HepG2 (cell line): ENCODE results near the gene ZDHHC24. TPM values are rescaled to one million over a fixed set of nuclear protein-coding genes. Genes with fewer than 3 reads are reported as not detected.
A peak's percentile ranks its signal among the peaks of the same experiment; 100 is the strongest.

Source experiments
- ATAC-seq: fragments of 200-7000 bp; cut with Tn5 transposase; 3 replicates; pipeline ENCODE4 v1.9.1; 2020; ENCODE audit warnings: mild to moderate bottlenecking, moderate library complexity
- BruUV-seq: library from RNA; stranded (reverse); fragments of 400-500 nt; replicated peaks from 2 replicates; lab custom pipeline; 2021; lab: Mats Ljungman, UMichigan
- CTCF ChIA-PET: fragments of 300-600 bp; formaldehyde crosslinking; extraction: SDS; loops from one replicate; lab custom pipeline; 2021; ENCODE audit warnings: low total read pairs, inconsistent platforms, low intra/inter-chr PET ratio; lab: Yijun Ruan, JAX
- POLR2A ChIA-PET: fragments of 350-600 bp; sonication (Branson Sonifier 250); formaldehyde crosslinking; loops from one replicate; lab custom pipeline; 2020; ENCODE audit warnings: antibody characterized with exemption, inconsistent platforms; lab: Yijun Ruan, JAX
- DNase-seq: peaks from one replicate; pipeline ENCODE4 v3.0.0-alpha.2; 2015; ENCODE audit warnings: low spot score
- FAIRE-seq: peaks from 3 replicates; lab custom pipeline; 2011; peaks lifted over from hg19 to GRCh38; lab: Jason Lieb, UNC
- H2AFZ ChIP-seq: one replicate; pipeline ENCODE4 v1.6.1; 2011; ENCODE audit warnings: low read length, inconsistent platforms
- H3K27ac ChIP-seq: fragments of 300-600 bp; 3 replicates; pipeline ENCODE4 v1.8.0; 2011; ENCODE audit warnings: mixed run types, mild to moderate bottlenecking, mixed read lengths, low read length, inconsistent platforms; ENCODE audit not compliant: insufficient read depth; ENCODE audit errors: extremely low read length
- H3K27me3 ChIP-seq, 2 experiments: fragments of 200-600 bp in 1 of 2; 2 replicates in 1 of 2; 3 replicates in 1 of 2; pipeline versions ENCODE4 v1.6.0 to v1.8.0; 2011; ENCODE audit warnings: low read length in 2 of 2, mild to moderate bottlenecking in 2 of 2, moderate library complexity in 2 of 2, inconsistent platforms in 1 of 2; ENCODE audit not compliant: insufficient read depth in 2 of 2, control insufficient read depth in 1 of 2
- H3K36me3 ChIP-seq, 2 experiments: fragments of 200-600 bp in 1 of 2; replicated peaks in 1 of 2; 2 replicates in 1 of 2; 3 replicates in 1 of 2; pipeline versions ENCODE4 v1.5.1 to v1.8.0; 2011; ENCODE audit warnings: low read length in 2 of 2, inconsistent platforms in 1 of 2; ENCODE audit not compliant: insufficient read depth in 2 of 2, control insufficient read depth in 1 of 2
- H3K4me1 ChIP-seq: 2 replicates; pipeline ENCODE4 v1.5.1; 2012; ENCODE audit warnings: low read length, inconsistent platforms; ENCODE audit not compliant: insufficient read depth
- H3K4me2 ChIP-seq: 2 replicates; pipeline ENCODE4 v1.6.0; 2011; ENCODE audit warnings: low read depth, low read length, inconsistent platforms
- H3K4me3 ChIP-seq, 3 experiments: fragments of 200-600 bp in 1 of 3; sonication (generic), shearing (Covaris generic) in 1 of 3; replicated peaks in 1 of 3; 2 replicates each; pipeline ENCODE4 v1.5.1; 2011 to 2016; ENCODE audit warnings: low read length in 3 of 3, inconsistent platforms in 2 of 3, low read depth in 2 of 3, mild to moderate bottlenecking in 2 of 3, control low read depth in 1 of 3, mixed read lengths in 1 of 3; ENCODE audit not compliant: insufficient read depth in 1 of 3
- H3K79me2 ChIP-seq: one replicate; pipeline ENCODE4 v1.6.1; 2011; ENCODE audit warnings: low read length, inconsistent platforms; ENCODE audit not compliant: insufficient read depth
- H3K9ac ChIP-seq: 2 replicates; pipeline ENCODE4 v1.6.0; 2011; ENCODE audit warnings: mild to moderate bottlenecking, low read depth, low read length, inconsistent platforms; ENCODE audit not compliant: insufficient read depth
- H3K9me3 ChIP-seq: 2 replicates; pipeline ENCODE4 v1.5.1; 2012; ENCODE audit warnings: mild to moderate bottlenecking, low read length
- H4K20me1 ChIP-seq: 2 replicates; pipeline ENCODE4 v1.6.0; 2011; ENCODE audit warnings: inconsistent platforms, mild to moderate bottlenecking, low read length, moderate library complexity; ENCODE audit not compliant: insufficient read depth
- ATF1 ChIP-seq: IDR thresholded peaks from 2 replicates; pipeline ENCODE4 v1.6.1; 2016; ENCODE audit warnings: mild to moderate bottlenecking, control low read depth
- HDAC1 ChIP-seq: sonication (generic); formaldehyde crosslinking; IDR thresholded peaks from 2 replicates; pipeline ENCODE4 v1.5.1; 2020; ENCODE audit warnings: mild to moderate bottlenecking, missing genetic modification reagents
- SOX5 ChIP-seq: IDR thresholded peaks from 2 replicates; pipeline ENCODE4 v1.6.1; 2016; ENCODE audit warnings: borderline replicate concordance
- ZNF460 ChIP-seq: sonication (generic); formaldehyde crosslinking; IDR thresholded peaks from 2 replicates; pipeline ENCODE4 v1.5.1; 2020; ENCODE audit warnings: missing genetic modification reagents, mild to moderate bottlenecking, borderline replicate concordance
- ZNF556 ChIP-seq: sonication (generic); formaldehyde crosslinking; IDR thresholded peaks from 2 replicates; pipeline ENCODE4 v1.4.0; 2020; ENCODE audit warnings: mild to moderate bottlenecking, missing genetic modification reagents, borderline replicate concordance
- WGBS: methylation state at CpG from one replicate; pipeline ENCODE4 v1.1.6; 2017; ENCODE audit warnings: low lambda C conversion rate; 5-methylcytosine and 5-hydroxymethylcytosine counted together
- in situ Hi-C: cut with HindIII; loops from 2 replicates; pipeline ENCODE4 v1.10.0; 2017; ENCODE audit warnings: low pct_unique_long_range_greater_than_20kb; ENCODE audit not compliant: extremely low pct_ligation_motif_present
- intact Hi-C: fragments of 100-400 bp; cut with micrococcal nuclease; formaldehyde crosslinking; loops from one replicate; pipeline ENCODE4 v1.10.0; 2022; ENCODE audit not compliant: unreplicated experiment
- polyA plus RNA-seq, 8 experiments: library from polyadenylated mRNA; depleted of rRNA in 3 of 8; stranded (reverse) in 7 of 8; unstranded in 1 of 8; fragments of >200 nt; fragmentation: Illumina TruSeq in 4 of 8; extraction: Trizol in 4 of 8; gene quantifications; 2 replicates each; pipeline versions ENCODE4 v1.2.1 to v1.2.3, GENCODE V29; 2011 to 2016; ENCODE audit warnings: low read depth in 4 of 8, missing spikeins in 1 of 8, mixed read lengths in 1 of 8; ENCODE audit not compliant: insufficient read depth in 1 of 8
- total RNA-seq, 5 experiments: library from RNA; depleted of rRNA; stranded (reverse); fragments of >200 nt; fragmentation: Illumina TruSeq; extraction: Trizol; gene quantifications; 2 replicates each; pipeline ENCODE4 v1.2.3, GENCODE V29; 2016; ENCODE audit warnings: low read depth in 1 of 5
- TF ChIP-seq, protein P1 (sequence below): sonication (generic); formaldehyde crosslinking; IDR thresholded peaks from 2 replicates; pipeline ENCODE4 v1.4.0; 2020; ENCODE audit warnings: missing genetic modification reagents, borderline replicate concordance
- TF ChIP-seq, protein P2 (sequence below): sonication (generic); formaldehyde crosslinking; conservative IDR thresholded peaks from 2 replicates; pipeline ENCODE4 v1.4.0; 2020; ENCODE audit warnings: mild to moderate bottlenecking, missing genetic modification reagents, moderate library complexity
- TF ChIP-seq, protein P3 (sequence below): fragments of 450-650 bp; IDR thresholded peaks from 2 replicates; pipeline ENCODE4 v1.6.1; 2016

The ZDHHC24 gene
- total and polyA plus RNA-seq, 2 of the 13 experiments (the other 11 are each of a cell fraction or from before 2014, with no cell fraction given) = 4.3 TPM

DNA sequence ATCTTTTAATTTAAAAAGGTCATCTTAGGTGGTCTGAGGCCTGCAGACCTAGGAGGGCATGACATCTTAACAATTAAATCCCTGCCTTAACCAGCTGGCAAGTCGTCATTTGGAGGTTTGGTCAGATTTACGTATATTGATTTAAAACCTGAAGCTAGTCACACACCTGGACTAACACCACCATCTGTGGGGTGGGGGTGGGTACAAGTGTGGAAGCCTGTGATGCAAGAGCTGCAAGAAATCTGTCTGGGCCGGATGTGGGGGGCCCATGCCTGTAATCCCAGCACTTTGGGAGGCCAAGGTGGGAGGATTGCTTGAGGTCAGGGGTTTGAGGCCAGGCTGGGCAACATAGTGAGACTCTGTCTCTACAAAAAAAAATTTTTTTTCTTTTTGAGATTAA, 35.4 kb upstream of the ZDHHC24 start:
- Histone ChIP-seq H3K79me2 (no peaks in the 10 kb centered on the region), H3K4me3 (no peak overlapping the region), H3K4me2 (no peak overlapping the region), H3K9ac (no peak overlapping the region), H3K4me1 (peaks cover 26% of the 10 kb centered on the region), H3K36me3 (no peaks in the 10 kb centered on the region), H2AFZ (no peak overlapping the region), H4K20me1 (no peaks in the 10 kb centered on the region), H3K9me3 (no peaks in the 10 kb centered on the region; the same call in 1 of the 2 replicates), H3K27ac (no peak overlapping the region), H3K27me3 (no peaks in the 10 kb centered on the region)
- POLR2A ChIA-PET = interaction anchor here (1.0 to 1.8 kb wide), 4 partner anchors 12 to 97 kb away, joined by 3 to 9 read pairs (median 4); partner anchors contain the start of genes CCDC87, CCS and RBM4B
- CTCF ChIA-PET = no interaction called here
- no peak for TF ChIP-seq ATF1
- TF ChIP-seq, protein P1, sequence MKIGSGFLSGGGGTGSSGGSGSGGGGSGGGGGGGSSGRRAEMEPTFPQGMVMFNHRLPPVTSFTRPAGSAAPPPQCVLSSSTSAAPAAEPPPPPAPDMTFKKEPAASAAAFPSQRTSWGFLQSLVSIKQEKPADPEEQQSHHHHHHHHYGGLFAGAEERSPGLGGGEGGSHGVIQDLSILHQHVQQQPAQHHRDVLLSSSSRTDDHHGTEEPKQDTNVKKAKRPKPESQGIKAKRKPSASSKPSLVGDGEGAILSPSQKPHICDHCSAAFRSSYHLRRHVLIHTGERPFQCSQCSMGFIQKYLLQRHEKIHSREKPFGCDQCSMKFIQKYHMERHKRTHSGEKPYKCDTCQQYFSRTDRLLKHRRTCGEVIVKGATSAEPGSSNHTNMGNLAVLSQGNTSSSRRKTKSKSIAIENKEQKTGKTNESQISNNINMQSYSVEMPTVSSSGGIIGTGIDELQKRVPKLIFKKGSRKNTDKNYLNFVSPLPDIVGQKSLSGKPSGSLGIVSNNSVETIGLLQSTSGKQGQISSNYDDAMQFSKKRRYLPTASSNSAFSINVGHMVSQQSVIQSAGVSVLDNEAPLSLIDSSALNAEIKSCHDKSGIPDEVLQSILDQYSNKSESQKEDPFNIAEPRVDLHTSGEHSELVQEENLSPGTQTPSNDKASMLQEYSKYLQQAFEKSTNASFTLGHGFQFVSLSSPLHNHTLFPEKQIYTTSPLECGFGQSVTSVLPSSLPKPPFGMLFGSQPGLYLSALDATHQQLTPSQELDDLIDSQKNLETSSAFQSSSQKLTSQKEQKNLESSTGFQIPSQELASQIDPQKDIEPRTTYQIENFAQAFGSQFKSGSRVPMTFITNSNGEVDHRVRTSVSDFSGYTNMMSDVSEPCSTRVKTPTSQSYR (CRISPR knock-in tag) = 0 out of 2 replicates have a peak, but pooled peaks have one; percentile 7
- intact Hi-C loops (no loop called here), in situ Hi-C loops (no loop called here)
- no peak for DNase-seq
- ATAC-seq = no peak
- 44% methylated on average over 3 of the region's 3 CpGs for WGBS
- BruUV-seq = no TSS peak
- no peak for FAIRE-seq

DNA sequence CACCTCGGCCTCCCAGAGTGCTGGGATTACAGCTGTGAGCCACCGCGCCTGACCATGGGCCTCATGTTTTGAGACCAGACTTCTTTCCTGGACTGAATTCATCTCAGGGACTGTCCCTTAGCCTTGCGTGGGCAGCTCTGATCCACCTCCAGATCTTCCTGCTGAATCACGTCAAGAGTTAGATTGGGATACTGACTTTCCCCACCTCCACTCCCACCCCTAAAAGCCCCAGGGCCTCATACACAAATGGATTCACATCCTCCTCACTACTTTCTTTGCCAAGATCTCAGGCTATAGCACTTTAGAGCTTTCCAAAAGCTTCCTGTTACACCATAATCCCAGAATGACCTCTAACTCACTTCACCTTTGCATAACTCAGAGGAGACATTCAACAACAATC, 35.0 kb upstream of the ZDHHC24 start:
- CTCF ChIA-PET = interaction anchor here (2.7 kb wide), 1 partner anchor 98 kb away, joined by 34 read pairs; the partner anchor contains the start of gene RBM4B
- POLR2A ChIA-PET = interaction anchor here (1.0 to 1.8 kb wide), 4 partner anchors 12 to 97 kb away, joined by 3 to 9 read pairs (median 4); partner anchors contain the start of genes CCDC87, CCS and RBM4B
- TF ChIP-seq SOX5 (no peak), HDAC1 (CRISPR knock-in tag) (no peak), ZNF460 (CRISPR knock-in tag) (no peak), ZNF556 (no peak)
- TF ChIP-seq, protein P2, sequence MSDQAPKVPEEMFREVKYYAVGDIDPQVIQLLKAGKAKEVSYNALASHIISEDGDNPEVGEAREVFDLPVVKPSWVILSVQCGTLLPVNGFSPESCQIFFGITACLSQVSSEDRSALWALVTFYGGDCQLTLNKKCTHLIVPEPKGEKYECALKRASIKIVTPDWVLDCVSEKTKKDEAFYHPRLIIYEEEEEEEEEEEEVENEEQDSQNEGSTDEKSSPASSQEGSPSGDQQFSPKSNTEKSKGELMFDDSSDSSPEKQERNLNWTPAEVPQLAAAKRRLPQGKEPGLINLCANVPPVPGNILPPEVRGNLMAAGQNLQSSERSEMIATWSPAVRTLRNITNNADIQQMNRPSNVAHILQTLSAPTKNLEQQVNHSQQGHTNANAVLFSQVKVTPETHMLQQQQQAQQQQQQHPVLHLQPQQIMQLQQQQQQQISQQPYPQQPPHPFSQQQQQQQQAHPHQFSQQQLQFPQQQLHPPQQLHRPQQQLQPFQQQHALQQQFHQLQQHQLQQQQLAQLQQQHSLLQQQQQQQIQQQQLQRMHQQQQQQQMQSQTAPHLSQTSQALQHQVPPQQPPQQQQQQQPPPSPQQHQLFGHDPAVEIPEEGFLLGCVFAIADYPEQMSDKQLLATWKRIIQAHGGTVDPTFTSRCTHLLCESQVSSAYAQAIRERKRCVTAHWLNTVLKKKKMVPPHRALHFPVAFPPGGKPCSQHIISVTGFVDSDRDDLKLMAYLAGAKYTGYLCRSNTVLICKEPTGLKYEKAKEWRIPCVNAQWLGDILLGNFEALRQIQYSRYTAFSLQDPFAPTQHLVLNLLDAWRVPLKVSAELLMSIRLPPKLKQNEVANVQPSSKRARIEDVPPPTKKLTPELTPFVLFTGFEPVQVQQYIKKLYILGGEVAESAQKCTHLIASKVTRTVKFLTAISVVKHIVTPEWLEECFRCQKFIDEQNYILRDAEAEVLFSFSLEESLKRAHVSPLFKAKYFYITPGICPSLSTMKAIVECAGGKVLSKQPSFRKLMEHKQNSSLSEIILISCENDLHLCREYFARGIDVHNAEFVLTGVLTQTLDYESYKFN = no peak
- TF ChIP-seq, protein P3, sequence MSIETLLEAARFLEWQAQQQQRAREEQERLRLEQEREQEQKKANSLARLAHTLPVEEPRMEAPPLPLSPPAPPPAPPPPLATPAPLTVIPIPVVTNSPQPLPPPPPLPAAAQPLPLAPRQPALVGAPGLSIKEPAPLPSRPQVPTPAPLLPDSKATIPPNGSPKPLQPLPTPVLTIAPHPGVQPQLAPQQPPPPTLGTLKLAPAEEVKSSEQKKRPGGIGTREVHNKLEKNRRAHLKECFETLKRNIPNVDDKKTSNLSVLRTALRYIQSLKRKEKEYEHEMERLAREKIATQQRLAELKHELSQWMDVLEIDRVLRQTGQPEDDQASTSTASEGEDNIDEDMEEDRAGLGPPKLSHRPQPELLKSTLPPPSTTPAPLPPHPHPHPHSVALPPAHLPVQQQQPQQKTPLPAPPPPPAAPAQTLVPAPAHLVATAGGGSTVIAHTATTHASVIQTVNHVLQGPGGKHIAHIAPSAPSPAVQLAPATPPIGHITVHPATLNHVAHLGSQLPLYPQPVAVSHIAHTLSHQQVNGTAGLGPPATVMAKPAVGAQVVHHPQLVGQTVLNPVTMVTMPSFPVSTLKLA = no peak

More for the DNA sequence above, 35.0 kb upstream of the ZDHHC24 start:
- no peak for FAIRE-seq
- in situ Hi-C loops (no loop called here), intact Hi-C loops (no loop called here)
- DNase-seq = no peak
- BruUV-seq = no TSS peak
- peaks cover 0 to 2% of the 10 kb centered on the region in 2 experiments; a peak in 1 of 5 replicates for H3K27me3 ChIP-seq
- H2AFZ ChIP-seq = no peak overlapping the region
- no peaks in the 10 kb centered on the region; the same call in 1 of the 2 replicates for H3K9me3 ChIP-seq
- H4K20me1 ChIP-seq = no peaks in the 10 kb centered on the region
- no peak for ATAC-seq
- WGBS = 32% methylated on average over 5 of the region's 5 CpGs
- H3K27ac ChIP-seq = no peak overlapping the region
- H3K4me2 ChIP-seq = no peak overlapping the region
- H3K4me3 ChIP-seq = no peak overlapping the region
- H3K79me2 ChIP-seq = no peaks in the 10 kb centered on the region
- H3K9ac ChIP-seq = no peak overlapping the region
- peaks cover 22% of the 10 kb centered on the region for H3K4me1 ChIP-seq
- no peaks in the 10 kb centered on the region for H3K36me3 ChIP-seq
